Activated T-cell treated with anti-CD3 and anti-CD28 coated beads for 1 hour (primary cell): ENCODE data around the gene CACNB3.
"Not testable (repeated sequence)": the region's sequence is repeated elsewhere in the genome, so short reads cannot be mapped to it uniquely, and the experiment has no call there.

Experiments used
- DNase-seq: peaks from one replicate; pipeline ENCODE4 v3.0.0-alpha.2; 2020; ENCODE audit warnings: low read depth

The CACNB3 gene

GRCh38 chr12:48854932-48855331 is 36.6 kb downstream of the CACNB3 start:
- DNase-seq: not testable (repeated sequence)

GRCh38 chr12:48856379-48856778 is 38.1 kb downstream of the CACNB3 start:
- DNase-seq: no peak

GRCh38 chr12:48857278-48857994 is 39.1 kb downstream of the CACNB3 start:
- no peak for DNase-seq

DNA sequence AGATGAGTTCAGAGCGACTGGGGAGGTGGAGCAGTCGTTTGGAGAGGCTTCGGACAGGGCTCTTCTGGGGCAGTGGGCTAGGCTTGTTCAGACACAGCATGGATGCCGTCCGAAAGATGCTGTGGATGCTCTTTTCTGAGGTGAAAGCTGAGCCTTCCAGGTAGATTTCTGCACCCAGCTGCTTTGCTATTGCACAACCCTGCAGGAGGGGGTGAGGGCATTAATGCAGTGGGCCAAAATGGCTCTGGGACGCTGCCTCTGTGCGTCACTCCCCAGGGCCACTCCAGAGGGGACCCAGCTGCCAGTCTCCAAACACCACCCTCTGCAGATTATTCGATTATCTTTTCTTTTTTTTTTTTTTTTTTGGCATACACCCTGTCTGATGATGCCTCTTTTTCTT is 39.7 kb downstream of the CACNB3 start:
- DNase-seq: no peak

GRCh38 chr12:48859607-48860006 is 41.3 kb downstream of the CACNB3 start:
- no peak for DNase-seq

DNA sequence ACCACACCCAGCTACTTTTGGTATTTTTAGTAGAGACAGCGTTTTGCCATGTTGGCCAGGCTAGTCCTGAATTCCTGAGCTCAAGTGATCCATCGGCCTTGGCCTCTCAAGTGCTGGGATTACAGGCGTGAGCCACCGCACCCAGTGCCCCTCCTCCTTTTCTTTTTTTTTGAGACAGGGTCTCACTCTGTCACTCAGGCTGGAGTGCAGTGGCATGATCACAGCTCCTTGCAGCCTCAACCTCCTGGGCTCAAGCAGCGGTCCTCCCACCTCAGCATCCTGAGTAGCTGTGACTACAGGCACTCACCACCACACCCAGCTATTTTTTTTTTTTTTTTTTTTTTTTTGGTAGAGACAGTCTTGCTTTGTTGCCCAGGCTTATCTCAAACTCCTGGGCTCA is 41.9 kb downstream of the CACNB3 start:
- not testable (repeated sequence) for DNase-seq

GRCh38 chr12:48861111-48861510 is 42.8 kb downstream of the CACNB3 start:
- DNase-seq: no peak

- no peak for DNase-seq
Observed at GRCh38 chr12:48862760-48863159, 44.5 kb downstream of the CACNB3 start.

DNA sequence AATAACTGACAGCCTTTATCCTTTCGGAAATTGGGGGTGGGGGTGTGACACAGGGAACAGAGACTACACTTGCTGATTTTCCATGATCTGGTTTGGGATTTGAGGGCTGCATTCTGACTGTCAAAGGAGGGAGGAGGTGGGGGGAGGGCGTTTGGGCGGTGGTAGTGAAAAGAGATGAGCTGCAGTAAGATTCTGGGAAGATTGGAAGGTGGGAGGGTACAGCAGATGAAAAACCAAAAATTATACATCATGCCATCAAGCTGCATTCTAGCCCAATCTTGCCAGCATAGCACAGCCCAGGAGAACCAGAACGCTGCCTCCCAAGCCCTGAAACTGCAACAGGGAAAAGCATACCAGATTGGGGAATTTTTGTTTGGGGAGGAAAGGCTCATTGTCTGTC is 45.0 kb downstream of the CACNB3 start:
- DNase-seq: no peak

DNA sequence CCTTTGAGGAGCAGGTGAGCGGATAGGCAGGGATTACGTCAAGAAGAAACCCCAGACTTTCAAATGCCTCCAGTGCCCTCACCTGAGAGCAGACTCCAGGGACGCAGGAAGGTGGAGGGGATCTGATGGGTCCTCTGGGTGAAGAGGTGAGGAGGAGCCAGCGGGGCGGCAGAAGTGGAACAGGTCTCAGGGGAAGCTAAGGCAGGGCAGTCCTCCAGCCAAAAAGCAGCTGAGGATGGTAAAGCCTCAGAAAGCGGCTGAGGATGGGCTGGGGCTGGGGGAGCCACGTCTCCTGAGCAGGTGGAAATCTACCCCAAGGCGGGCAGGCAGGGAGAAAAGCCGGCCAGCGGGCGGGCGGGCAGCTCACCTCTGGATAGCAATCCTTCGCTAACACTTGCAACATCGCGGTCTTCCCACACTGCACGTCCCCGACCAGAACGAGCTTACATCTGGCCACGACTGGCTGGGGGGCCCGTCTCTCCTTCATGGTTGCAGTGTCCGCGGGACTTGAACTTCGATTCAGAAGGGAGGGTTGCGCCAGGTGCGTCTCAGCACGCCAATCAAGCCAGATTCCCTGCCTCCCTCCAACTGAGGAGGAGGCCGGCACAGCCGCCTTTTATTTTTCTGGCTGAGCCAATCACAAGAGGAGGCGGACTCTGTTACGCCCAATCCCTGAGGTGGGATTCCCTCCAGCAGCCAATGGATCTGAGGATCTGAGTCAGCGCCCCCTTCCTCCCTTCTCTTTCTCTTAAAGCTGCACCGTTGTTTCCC is 47.2 kb downstream of the CACNB3 start, which contains the start of gene RND1:
TSS of gene RND1 (minus strand) at position 590 of the 771 bp plus-strand sequence. CDS start at position 487, 103 bp downstream.
- peak; percentile 64 for DNase-seq

DNA sequence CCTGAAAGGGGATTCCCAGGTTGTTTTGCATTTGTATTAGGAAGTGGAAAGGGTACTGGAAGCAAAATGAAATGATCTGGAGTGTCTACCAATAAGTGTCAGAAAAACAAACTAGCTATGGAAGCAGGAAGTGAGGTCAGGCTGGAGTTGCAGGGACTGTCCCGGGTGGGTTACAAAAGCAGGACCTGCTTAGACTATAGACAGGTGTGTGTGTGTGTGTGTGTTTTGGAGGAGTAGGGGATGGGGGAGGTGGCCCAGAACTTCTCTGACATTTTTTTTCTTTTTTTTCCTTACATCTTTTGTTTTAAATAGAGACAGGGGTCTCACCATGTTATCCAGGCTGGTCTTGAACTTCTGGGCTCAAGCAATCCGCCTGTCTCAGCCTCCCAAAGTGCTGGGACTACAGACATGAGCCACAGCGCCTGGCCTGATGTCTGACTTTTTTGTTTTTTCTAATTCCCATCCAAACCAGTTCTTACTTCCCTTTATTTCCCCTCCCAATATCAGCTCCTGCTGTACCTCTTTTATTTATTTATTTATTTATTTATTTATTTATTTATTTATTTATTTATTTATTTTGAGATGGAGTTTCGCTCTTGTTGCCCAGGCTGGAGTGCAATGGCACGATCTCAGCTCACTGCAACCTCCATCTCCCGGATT is 47.9 kb downstream of the CACNB3 start:
- DNase-seq: no peak

DNA sequence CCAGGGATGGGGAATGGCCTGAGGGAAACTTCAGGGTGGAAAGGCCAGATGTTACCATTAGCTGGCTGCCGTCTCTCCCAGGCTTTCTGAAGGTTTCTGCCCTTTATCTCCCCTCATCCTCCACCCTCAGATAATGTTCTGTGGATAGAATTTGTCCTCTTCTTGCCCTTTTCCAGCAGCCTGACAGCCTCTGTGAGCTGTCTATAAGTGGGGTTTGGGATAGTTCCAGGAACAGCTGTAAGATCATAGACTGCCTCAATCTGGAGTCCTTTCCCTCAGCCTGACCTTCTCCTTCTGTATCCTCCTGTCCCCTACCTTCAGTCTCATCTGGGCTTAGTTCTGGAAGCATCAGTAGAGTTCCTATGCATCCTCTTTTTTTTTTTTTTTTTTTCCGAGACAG is 50.2 kb downstream of the CACNB3 start:
- DNase-seq: no peak

DNA sequence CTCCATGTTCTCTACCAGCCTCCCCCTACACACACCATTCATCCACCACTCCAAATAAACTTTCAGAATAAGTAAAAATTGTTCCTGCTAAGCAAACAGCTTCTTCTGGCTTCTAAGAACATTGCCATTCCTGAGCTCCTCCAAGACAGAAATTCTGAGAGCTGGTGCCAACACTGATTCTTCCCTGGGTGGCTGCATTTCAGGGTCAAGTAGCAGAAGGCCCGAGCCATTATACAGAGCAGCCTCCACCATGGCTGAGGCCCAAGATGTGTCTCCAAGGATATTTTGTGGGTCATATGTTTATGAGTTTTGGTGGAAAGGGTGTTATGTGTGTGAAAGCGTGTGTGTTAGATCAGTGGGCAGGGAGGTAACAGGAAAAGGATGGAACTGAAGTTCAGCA is 50.9 kb downstream of the CACNB3 start:
- no peak for DNase-seq

- DNase-seq: no peak
Observed at GRCh38 chr12:48873096-48873495, 54.8 kb downstream of the CACNB3 start.

DNA sequence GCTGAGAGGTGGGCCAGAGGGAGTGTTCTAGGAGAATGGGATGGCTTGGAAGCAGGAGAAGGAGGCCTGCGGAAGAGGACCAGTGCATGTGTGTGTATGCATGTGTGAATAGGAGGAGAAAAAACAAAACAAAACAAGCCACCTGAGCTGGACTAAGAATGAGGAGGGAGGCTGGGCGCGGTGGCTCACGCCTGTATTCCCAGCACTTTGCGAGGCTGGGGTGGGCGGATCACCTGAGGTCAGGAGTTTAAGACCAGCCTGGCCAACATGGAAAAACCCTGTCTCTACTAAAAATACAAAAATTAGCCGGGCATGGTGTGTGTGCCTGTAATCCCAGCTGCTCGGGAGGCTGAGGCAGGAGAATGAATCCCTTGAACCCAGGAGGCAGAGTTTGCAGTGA is 55.2 kb downstream of the CACNB3 start:
- DNase-seq: not testable (repeated sequence)

DNA sequence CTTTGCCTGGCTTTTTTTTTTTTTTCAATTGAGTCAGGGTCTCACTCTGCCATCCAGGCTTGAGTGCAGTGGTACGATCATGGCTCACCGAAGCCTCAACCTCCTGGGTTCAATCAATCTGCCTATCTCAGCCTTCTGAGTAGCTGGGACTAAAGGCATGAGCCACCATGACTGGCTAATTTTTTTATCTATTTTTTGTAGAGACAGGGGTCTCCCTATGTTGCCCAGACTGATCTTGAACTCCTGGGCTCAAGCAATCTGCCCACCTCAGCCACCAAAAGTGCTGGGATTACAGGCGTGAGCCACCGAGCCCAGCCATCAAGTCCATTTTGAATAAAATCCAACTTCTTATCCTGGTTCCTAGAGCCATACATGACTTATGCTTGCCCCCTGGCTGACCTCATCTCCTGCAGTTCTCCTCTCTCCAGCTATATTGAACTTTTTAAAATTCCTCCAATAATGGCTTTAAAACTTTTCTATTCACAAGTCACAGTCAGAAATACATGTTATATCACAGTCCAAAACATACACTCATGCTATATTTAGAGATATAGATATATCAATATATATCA is 57.7 kb downstream of the CACNB3 start:
- no peak for DNase-seq
